ACC112 (cell line): ENCODE results near the gene ARNT2.
A peak's percentile ranks its signal among the peaks of the same experiment; 100 is the strongest.

Experiments used
- H2AFZ ChIP-seq: fragments of 200-600 bp; sonication (generic); one replicate; pipeline ENCODE4 v1.6.0; 2017; ENCODE audit warnings: antibody characterized with exemption, low read length; ENCODE audit not compliant: unreplicated experiment
- H3K27ac ChIP-seq: fragments of 200-600 bp; sonication (generic); 2 replicates; pipeline ENCODE4 v1.5.1; 2014; ENCODE audit warnings: low read depth, mild to moderate bottlenecking, antibody characterized with exemption, low read length, moderate library complexity
- H3K27me3 ChIP-seq: fragments of 200-600 bp; sonication (generic); 2 replicates; pipeline ENCODE4 v1.6.1; 2014; ENCODE audit warnings: mild to moderate bottlenecking, antibody characterized with exemption, low read length, moderate library complexity, mixed read lengths; ENCODE audit not compliant: insufficient read depth
- H3K36me3 ChIP-seq: fragments of 200-600 bp; sonication (generic); 2 replicates; pipeline ENCODE4 v1.6.1; 2016; ENCODE audit warnings: mild to moderate bottlenecking, antibody characterized with exemption, low read length, moderate library complexity, mixed read lengths; ENCODE audit not compliant: insufficient read depth
- H3K4me1 ChIP-seq: fragments of 200-600 bp; sonication (generic); one replicate; pipeline ENCODE4 v1.6.1; 2016; ENCODE audit warnings: low read length, mixed read lengths; ENCODE audit not compliant: insufficient read depth, unreplicated experiment, control insufficient read depth
- H3K4me3 ChIP-seq: fragments of 200-600 bp; sonication (generic); 2 replicates; pipeline ENCODE4 v1.5.1; 2014; ENCODE audit warnings: mild to moderate bottlenecking, low read depth, low read length
- H3K79me2 ChIP-seq: fragments of 200-600 bp; sonication (generic); one replicate; pipeline ENCODE4 v1.6.0; 2016; ENCODE audit warnings: low read length; ENCODE audit not compliant: control insufficient read depth, unreplicated experiment, insufficient read depth

ARNT2 gene

GRCh38 chr15:80478075-80478474 lies 73.9 kb downstream of the ARNT2 start:
- H3K27me3 ChIP-seq: no peaks in the 10 kb centered on the region
- no peak overlapping the region for H3K27ac ChIP-seq
- no peaks in the 10 kb centered on the region for H3K79me2 ChIP-seq
- 0 out of 2 replicates have a peak, but pooled peaks cover 3% of the 10 kb centered on the region for H3K36me3 ChIP-seq
- H3K4me1 ChIP-seq: peaks cover 51% of the 10 kb centered on the region
- no peak overlapping the region for H2AFZ ChIP-seq
- H3K4me3 ChIP-seq: no peak overlapping the region

GRCh38 chr15:80479191-80479590 lies 75.0 kb downstream of the ARNT2 start:
- Histone ChIP-seq H3K4me1 (peaks cover 60% of the 10 kb centered on the region), H3K27ac (peak overlapping the region; percentile 83; the same call in 1 of the 2 replicates)

GRCh38 chr15:80480171-80480811 lies 76.1 kb downstream of the ARNT2 start:
- Histone ChIP-seq H3K4me3 (peak overlapping the region; percentile 1; the same call in 1 of the 2 replicates), H3K79me2 (no peaks in the 10 kb centered on the region), H3K27ac (peak overlapping the region; percentile 83), H3K27me3 (no peaks in the 10 kb centered on the region), H3K36me3 (0 out of 2 replicates have a peak, but pooled peaks cover 3% of the 10 kb centered on the region), H2AFZ (no peak overlapping the region), H3K4me1 (peaks cover 60% of the 10 kb centered on the region)

More at GRCh38 chr15:80479191-80479590, 75.0 kb downstream of the ARNT2 start:
- H3K79me2 ChIP-seq: no peaks in the 10 kb centered on the region
- H3K36me3 ChIP-seq: 0 out of 2 replicates have a peak, but pooled peaks cover 3% of the 10 kb centered on the region
- no peak overlapping the region for H2AFZ ChIP-seq
- no peaks in the 10 kb centered on the region for H3K27me3 ChIP-seq
- no peak overlapping the region for H3K4me3 ChIP-seq

DNA sequence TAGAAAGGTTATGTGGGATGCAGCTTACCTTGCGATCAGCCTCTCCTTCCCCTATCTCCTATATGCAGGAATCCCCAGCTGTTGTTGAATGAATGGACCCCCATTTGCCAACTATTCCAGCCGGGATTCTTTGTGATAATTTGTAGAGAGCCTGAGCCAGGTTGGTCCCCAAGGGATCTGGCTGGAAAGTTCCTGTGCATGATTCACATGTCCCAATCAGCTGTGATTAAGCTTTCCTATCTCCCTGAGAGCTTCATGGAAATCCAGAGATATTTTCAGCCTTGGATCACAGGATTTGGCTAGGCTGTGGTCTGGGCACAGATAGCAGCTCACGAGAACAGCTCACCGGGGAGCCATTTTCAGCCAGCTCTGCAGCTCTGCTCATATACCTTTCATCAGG lies 76.7 kb downstream of the ARNT2 start:
- Histone ChIP-seq H3K27ac (peak overlapping the region; percentile 83), H3K79me2 (no peaks in the 10 kb centered on the region), H3K4me3 (0 out of 2 replicates have a peak overlapping the region, but pooled peaks have one; percentile 26), H2AFZ (no peak overlapping the region), H3K36me3 (0 out of 2 replicates have a peak, but pooled peaks cover under 1% of the 10 kb centered on the region), H3K27me3 (no peaks in the 10 kb centered on the region), H3K4me1 (peaks cover 60% of the 10 kb centered on the region)

GRCh38 chr15:80482696-80483095 lies 78.5 kb downstream of the ARNT2 start:
- Histone ChIP-seq H2AFZ (no peak overlapping the region), H3K4me3 (no peak overlapping the region), H3K27ac (peak overlapping the region; percentile 32), H3K36me3 (no peaks in the 10 kb centered on the region), H3K27me3 (no peaks in the 10 kb centered on the region), H3K4me1 (peaks cover 60% of the 10 kb centered on the region), H3K79me2 (no peaks in the 10 kb centered on the region)

- no peak overlapping the region for H3K27ac ChIP-seq
- H3K4me1 ChIP-seq: peaks cover 60% of the 10 kb centered on the region
- no peaks in the 10 kb centered on the region for H3K79me2 ChIP-seq
- no peaks in the 10 kb centered on the region for H3K27me3 ChIP-seq
- no peaks in the 10 kb centered on the region for H3K36me3 ChIP-seq
- H2AFZ ChIP-seq: no peak overlapping the region
- H3K4me3 ChIP-seq: no peak overlapping the region
Measured at GRCh38 chr15:80483725-80484161, 79.6 kb downstream of the ARNT2 start.

DNA sequence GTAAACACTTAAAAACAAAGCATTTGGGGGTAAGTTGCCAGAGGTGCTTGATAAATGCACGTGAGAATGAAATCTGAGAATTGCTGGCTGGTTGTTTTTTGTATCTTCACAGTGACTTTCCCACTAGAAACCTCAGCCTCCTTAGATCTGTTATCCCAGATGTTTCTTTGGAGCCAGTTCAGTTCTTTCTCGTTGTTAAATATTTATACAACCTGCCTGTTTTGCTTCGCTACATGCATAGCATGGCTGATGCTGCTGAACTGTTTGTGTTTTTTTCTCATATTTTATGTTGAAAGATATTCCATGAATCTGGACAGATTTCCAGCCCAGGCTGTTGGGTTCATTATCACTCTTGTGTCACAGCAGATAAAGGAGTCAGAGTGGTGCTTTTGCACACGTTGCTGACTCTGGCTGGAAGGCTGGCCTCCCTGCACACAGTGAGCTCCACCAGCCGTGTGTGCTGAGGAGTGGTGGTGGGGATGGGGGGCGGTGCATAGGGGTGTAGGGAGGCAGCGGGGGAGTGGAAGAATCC lies 80.2 kb downstream of the ARNT2 start:
- Histone ChIP-seq H3K27me3 (no peaks in the 10 kb centered on the region), H2AFZ (no peak overlapping the region), H3K36me3 (no peaks in the 10 kb centered on the region), H3K79me2 (no peaks in the 10 kb centered on the region), H3K4me3 (no peak overlapping the region), H3K27ac (no peak overlapping the region), H3K4me1 (peaks cover 58% of the 10 kb centered on the region)

GRCh38 chr15:80485370-80486164 lies 81.4 kb downstream of the ARNT2 start:
- no peaks in the 10 kb centered on the region for H3K27me3 ChIP-seq
- peaks cover 55% of the 10 kb centered on the region for H3K4me1 ChIP-seq
- no peak overlapping the region for H3K27ac ChIP-seq
- H3K79me2 ChIP-seq: no peaks in the 10 kb centered on the region
- no peaks in the 10 kb centered on the region for H3K36me3 ChIP-seq
- no peak overlapping the region for H2AFZ ChIP-seq
- no peak overlapping the region for H3K4me3 ChIP-seq

DNA sequence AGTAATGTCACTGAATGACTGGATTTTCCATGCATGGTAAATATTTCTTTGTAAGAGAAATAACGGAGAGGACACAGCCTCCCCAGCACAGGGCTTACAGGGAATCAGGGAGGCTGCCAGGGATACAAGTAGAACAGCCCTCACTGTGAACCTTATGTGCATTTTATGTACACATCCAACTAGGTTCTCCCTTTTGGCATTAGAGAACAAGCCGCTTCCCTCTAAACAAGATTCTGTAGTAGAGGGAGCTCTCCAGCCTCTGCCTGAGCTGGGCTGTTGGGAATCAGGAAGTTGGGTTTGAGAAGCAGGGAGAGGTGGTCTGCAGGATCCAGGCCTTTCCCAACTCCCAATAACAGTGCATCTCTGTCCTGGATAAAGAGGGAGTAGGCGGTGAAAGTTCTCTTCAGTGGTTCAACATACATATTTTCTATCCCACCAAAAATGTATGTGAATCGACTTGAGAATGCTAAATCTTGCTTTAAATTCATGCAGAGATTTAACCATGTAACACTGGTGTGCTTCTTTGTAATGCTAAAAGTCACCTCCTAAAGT lies 83.7 kb downstream of the ARNT2 start:
- H3K79me2 ChIP-seq: no peaks in the 10 kb centered on the region
- H3K36me3 ChIP-seq: no peaks in the 10 kb centered on the region
- H3K27me3 ChIP-seq: no peaks in the 10 kb centered on the region
- H2AFZ ChIP-seq: no peak overlapping the region
- no peak overlapping the region for H3K4me3 ChIP-seq
- H3K27ac ChIP-seq: peak overlapping the region; percentile 84
- H3K4me1 ChIP-seq: peaks cover 40% of the 10 kb centered on the region

DNA sequence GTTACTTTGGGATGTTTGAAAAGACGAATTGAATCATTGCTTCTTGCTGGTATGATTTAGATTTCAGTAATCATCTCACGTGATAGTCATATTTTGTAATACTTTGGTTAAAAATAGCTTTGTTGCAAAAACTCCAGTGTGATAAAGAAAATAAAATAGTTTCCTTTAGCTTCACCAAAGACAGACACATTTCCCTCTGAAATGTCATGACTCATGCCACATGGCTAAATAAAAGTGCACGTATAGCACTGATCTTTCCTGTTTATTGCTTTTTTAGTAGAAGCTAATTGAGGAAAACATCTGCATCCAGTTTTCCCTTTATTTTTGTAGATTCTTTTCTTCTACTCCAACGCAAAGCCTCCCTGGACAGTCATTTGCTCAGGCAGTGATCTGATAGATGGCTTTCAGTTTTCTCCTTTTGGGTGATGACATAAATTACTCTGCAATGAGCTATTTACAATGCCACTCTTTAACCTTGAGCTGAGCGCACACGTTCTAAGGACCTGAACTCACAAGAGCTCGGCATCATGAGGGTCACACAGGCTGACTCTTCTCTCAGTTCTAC lies 84.9 kb downstream of the ARNT2 start:
- peak overlapping the region; percentile 39 for H3K4me3 ChIP-seq
- H3K27ac ChIP-seq: peak overlapping the region; percentile 84
- H2AFZ ChIP-seq: peak overlapping the region; percentile 36
- no peaks in the 10 kb centered on the region for H3K79me2 ChIP-seq
- no peaks in the 10 kb centered on the region for H3K36me3 ChIP-seq
- peaks cover 39% of the 10 kb centered on the region for H3K4me1 ChIP-seq
- no peaks in the 10 kb centered on the region for H3K27me3 ChIP-seq
